Measurements from ENCODE around the gene KCTD5. TPM values are rescaled to one million over a fixed set of nuclear protein-coding genes. Genes with fewer than 3 reads are reported as not detected.
"Not testable (repeated sequence)": the region's sequence is repeated elsewhere in the genome, so short reads cannot be mapped to it uniquely, and the experiment has no call there.

Gene KCTD5
- total and polyA plus RNA-seq, 2 of the 8 experiments (the other 6 are each of a cell fraction or from before 2014, with no cell fraction given), result 26.6 to 31.8 TPM

GRCh38 chr16:2686075-2686474 lies 3.8 kb downstream of the KCTD5 start:
- H4K91ac ChIP-seq (replicated peaks; ENCODE audit: insufficient read length, low read length); H3K9ac ChIP-seq (replicated peaks in 1 of 4; ENCODE audit: extremely low read depth in 1 of 4, low read depth in 3 of 4, low read length in 3 of 4); H3K4me1 ChIP-seq (replicated peaks in 1 of 4; ENCODE audit: control insufficient read depth in 3 of 4, insufficient read depth in 4 of 4, low read length in 3 of 4); CTCF ChIA-PET (ENCODE audit: partially characterized antibody); H3K18ac ChIP-seq (ENCODE audit: extremely low read depth, low read length); H3K23me2 ChIP-seq (ENCODE audit: low read depth, low read length); DNase-seq (ENCODE audit: low read depth in 1 of 2, low spot score in 2 of 2); H3K4me2 ChIP-seq (ENCODE audit: insufficient read depth in 1 of 2, low read depth in 2 of 2, low read length in 2 of 2); H3K4ac ChIP-seq (replicated peaks; ENCODE audit: insufficient read length, low read depth, low read length); H4K5ac ChIP-seq (ENCODE audit: insufficient read length, low read depth, low read length); H3K27ac ChIP-seq (ENCODE audit: low read depth, low read length); H2AK5ac ChIP-seq (ENCODE audit: low read depth, low read length); POLR2A ChIA-PET (ENCODE audit: partially characterized antibody); H2BK15ac ChIP-seq (ENCODE audit: low read length); H2BK120ac ChIP-seq (replicated peaks; ENCODE audit: low read depth, low read length); H2BK12ac ChIP-seq (ENCODE audit: low read depth, low read length); H3K4me3 ChIP-seq (ENCODE audit: extremely low read depth in 1 of 4, insufficient read depth in 2 of 4, low read depth in 3 of 4, low read length in 4 of 4); H3K14ac ChIP-seq (ENCODE audit: insufficient read length); H2BK5ac ChIP-seq (ENCODE audit: low read depth, low read length); H3K27me3 ChIP-seq (replicated peaks in 1 of 4; ENCODE audit: control insufficient read depth in 3 of 4, extremely low read depth in 1 of 4, insufficient read depth in 3 of 4, low read length in 3 of 4); H4K8ac ChIP-seq (ENCODE audit: extremely low read depth, insufficient read depth, low read length); H3K56ac ChIP-seq (replicated peaks; ENCODE audit: insufficient read length, low read depth, low read length); H3K23ac ChIP-seq (ENCODE audit: insufficient read length); H3K36me3 ChIP-seq (ENCODE audit: control insufficient read depth in 2 of 4, insufficient read depth in 4 of 4, low read length in 3 of 4); H2BK20ac ChIP-seq (ENCODE audit: low read length); H3K9me3 ChIP-seq (ENCODE audit: insufficient read depth in 2 of 2, low read depth in 1 of 2, low read length in 1 of 2); H2AFZ ChIP-seq (ENCODE audit: low read length); FAIRE-seq: not testable (repeated sequence)
- no CpG with 5 or more reads among the region's 9 CpGs for WGBS, 2 experiments (ENCODE audit: extremely low coverage in 1 of 2, insufficient coverage in 1 of 2, insufficient read length in 1 of 2, insufficient replicate concordance in 2 of 2, low coverage in 1 of 2, low lambda C conversion rate in 2 of 2, missing lambda C conversion rate in 1 of 2)
- peaks cover 18% of the 10 kb centered on the region for H3K79me1 ChIP-seq (ENCODE audit: low read depth, low read length)
- peaks cover 0 to 46% of the 10 kb centered on the region in 2 experiments; a peak in 3 of 4 replicates for H3K79me2 ChIP-seq (ENCODE audit: control insufficient read depth in 1 of 2, insufficient read depth in 2 of 2, low read length in 2 of 2)
- H4K20me1 ChIP-seq (replicated peaks in 1 of 2; ENCODE audit: control insufficient read depth in 1 of 2, insufficient read depth in 2 of 2, low read length in 2 of 2), result peaks cover 3 to 11% of the 10 kb centered on the region in 2 experiments
